A549 (cell line): ENCODE data around the gene SATB2.

Source experiments
- CTCF ChIP-seq: fragments of >200 bp; sonication (Bioruptor Twin); formaldehyde crosslinking; IDR thresholded peaks from 3 replicates; pipeline ENCODE4 v1.5.1; 2016
- GATA3 ChIP-seq: IDR thresholded peaks from 2 replicates; pipeline ENCODE4 v1.6.1; 2012; ENCODE audit warnings: borderline replicate concordance
- HMGXB4 ChIP-seq: fragments of 250-450 bp; sonication (Bioruptor Pico); IDR thresholded peaks from 2 replicates; pipeline ENCODE4 v1.5.0; 2021; ENCODE audit warnings: mild to moderate bottlenecking, moderate library complexity, borderline replicate concordance
- HOXA7 ChIP-seq: fragments of 250-450 bp; sonication (Bioruptor Pico); IDR thresholded peaks from 2 replicates; pipeline ENCODE4 v1.5.0; 2020; ENCODE audit warnings: mild to moderate bottlenecking, moderate library complexity
- MAFK ChIP-seq: fragments of 450-650 bp; IDR thresholded peaks from 2 replicates; pipeline ENCODE4 v1.6.1; 2014; ENCODE audit not compliant: partially characterized antibody
- NPAS2 ChIP-seq: fragments of 250-450 bp; sonication (Bioruptor Pico); IDR thresholded peaks from 2 replicates; pipeline ENCODE4 v1.8.0; 2022; ENCODE audit warnings: mild to moderate bottlenecking, moderate library complexity, borderline replicate concordance
- POLR2A ChIP-seq: IDR thresholded peaks from 2 replicates; pipeline ENCODE4 v1.6.1; 2012; ENCODE audit warnings: mild to moderate bottlenecking, low read length
- POLR2AphosphoS2 ChIP-seq: conservative IDR thresholded peaks from 2 replicates; pipeline ENCODE4 v1.6.1; 2012; ENCODE audit warnings: low read length, improper control_type of control experiment, inconsistent platforms
- ZC3H11A ChIP-seq: fragments of 450-650 bp; IDR thresholded peaks from 2 replicates; pipeline ENCODE4 v1.6.1; 2014; ENCODE audit warnings: antibody characterized with exemption, mild to moderate bottlenecking

DNA sequence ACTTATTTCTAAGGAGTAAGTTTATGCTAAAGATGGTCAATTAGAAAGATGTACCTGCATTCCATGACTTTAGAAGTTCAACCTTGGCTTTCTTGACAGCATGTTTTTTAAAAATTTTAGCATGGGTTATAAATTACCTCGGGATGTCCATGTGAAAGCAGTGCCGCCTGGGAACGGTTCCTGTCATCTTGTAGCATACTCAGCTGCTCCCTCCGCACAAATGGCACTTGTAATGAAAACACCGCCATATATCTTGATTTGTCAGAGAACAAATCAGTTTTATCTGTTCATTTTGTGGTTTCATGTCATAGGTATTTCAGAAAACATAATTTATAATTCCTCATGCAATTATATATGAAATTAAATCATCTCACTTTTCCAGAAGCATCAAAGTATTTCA lies 38.3 kb downstream of the SATB2 start:
- no peak for TF ChIP-seq CTCF
- no peak for TF ChIP-seq POLR2A
- TF ChIP-seq HMGXB4 (CRISPR knock-in tag): no peak
- no peak for TF ChIP-seq NPAS2 (CRISPR knock-in tag)
- TF ChIP-seq ZC3H11A: no peak
- TF ChIP-seq GATA3: no peak
- no peak for TF ChIP-seq HOXA7
- TF ChIP-seq POLR2AphosphoS2: no peak
- no peak for TF ChIP-seq MAFK
